Neuronal stem cell (in vitro differentiated cells): ENCODE data around the gene SRBD1.

Source experiments
- DNase-seq: peaks from one replicate; pipeline ENCODE4 v3.0.0-alpha.2; 2013; ENCODE audit warnings: low spot score
- H2AFZ ChIP-seq: one replicate; pipeline ENCODE4 v1.6.1; 2013; ENCODE audit warnings: mild to moderate bottlenecking, low read length, inconsistent platforms
- H2AK5ac ChIP-seq: 2 replicates; pipeline ENCODE4 v1.6.1; 2013; ENCODE audit warnings: low read depth, mild to moderate bottlenecking, inconsistent platforms, low read length, moderate library complexity, mixed read lengths
- H2BK120ac ChIP-seq: 2 replicates; pipeline ENCODE4 v1.6.1; 2013; ENCODE audit warnings: low read depth, mild to moderate bottlenecking, inconsistent platforms, low read length, moderate library complexity, mixed read lengths
- H2BK12ac ChIP-seq: one replicate; pipeline ENCODE4 v1.6.1; 2013; ENCODE audit warnings: low read length, inconsistent platforms
- H2BK15ac ChIP-seq: 2 replicates; pipeline ENCODE4 v1.6.1; 2013; ENCODE audit warnings: mild to moderate bottlenecking, low read length, inconsistent platforms, mixed read lengths
- H2BK5ac ChIP-seq: one replicate; pipeline ENCODE4 v1.6.1; 2013; ENCODE audit warnings: inconsistent platforms, mild to moderate bottlenecking, low read length, moderate library complexity
- H3K14ac ChIP-seq: one replicate; pipeline ENCODE4 v1.6.1; 2013; ENCODE audit warnings: low read length, inconsistent platforms
- H3K18ac ChIP-seq: 2 replicates; pipeline ENCODE4 v1.6.1; 2013; ENCODE audit warnings: low read length, inconsistent platforms
- H3K23ac ChIP-seq: 2 replicates; pipeline ENCODE4 v1.6.1; 2013; ENCODE audit warnings: low read depth, mild to moderate bottlenecking, mixed read lengths, low read length, inconsistent platforms; ENCODE audit not compliant: poor library complexity
- H3K27ac ChIP-seq: replicated peaks from 3 replicates; pipeline ENCODE4 v1.5.1; 2013; ENCODE audit warnings: low read length, inconsistent platforms
- H3K27me3 ChIP-seq, 3 experiments: 2 replicates each; pipeline ENCODE4 v1.6.1; 2013; ENCODE audit warnings: low read length in 3 of 3, mild to moderate bottlenecking in 2 of 3, inconsistent platforms in 1 of 3, low read depth in 1 of 3, mixed read lengths in 1 of 3, moderate library complexity in 1 of 3; ENCODE audit not compliant: control insufficient read depth in 3 of 3, insufficient read depth in 3 of 3
- H3K36me3 ChIP-seq, 2 donors: replicated peaks in 1 of 2; 2 replicates each; pipeline ENCODE4 v1.6.1; 2013; ENCODE audit warnings: low read length in 2 of 2; ENCODE audit not compliant: control insufficient read depth in 2 of 2, insufficient read depth in 2 of 2
- H3K4ac ChIP-seq: 2 replicates; pipeline ENCODE4 v1.6.1; 2013; ENCODE audit warnings: inconsistent platforms, mild to moderate bottlenecking, low read length, moderate library complexity
- H3K4me1 ChIP-seq, 2 donors: 1 replicate in 1 of 2; 2 replicates in 1 of 2; pipeline ENCODE4 v1.6.1; 2013; ENCODE audit warnings: low read length in 2 of 2, low read depth in 1 of 2; ENCODE audit not compliant: control insufficient read depth in 2 of 2, insufficient read depth in 1 of 2
- H3K4me2 ChIP-seq: one replicate; pipeline ENCODE4 v1.6.1; 2013; ENCODE audit warnings: mild to moderate bottlenecking, low read length, inconsistent platforms; ENCODE audit not compliant: insufficient read depth, poor library complexity, severe bottlenecking
- H3K4me3 ChIP-seq, 2 donors: 2 replicates each; pipeline ENCODE4 v1.5.1; 2013; ENCODE audit warnings: low read length in 2 of 2, mild to moderate bottlenecking in 2 of 2, inconsistent platforms in 1 of 2, moderate library complexity in 1 of 2
- H3K79me1 ChIP-seq: one replicate; pipeline ENCODE4 v1.6.1; 2013; ENCODE audit warnings: low read depth, mild to moderate bottlenecking, inconsistent platforms, low read length, moderate library complexity
- H3K9ac ChIP-seq: one replicate; pipeline ENCODE4 v1.6.1; 2013; ENCODE audit warnings: mild to moderate bottlenecking, low read depth, low read length, inconsistent platforms; ENCODE audit not compliant: poor library complexity
- H3K9me3 ChIP-seq, 2 donors: replicated peaks in 1 of 2; 2 replicates each; pipeline versions ENCODE3 to v1.6.1; 2013; ENCODE audit warnings: low read length in 2 of 2, mild to moderate bottlenecking in 2 of 2, inconsistent platforms in 1 of 2, low read depth in 1 of 2, mixed read lengths in 1 of 2, moderate library complexity in 1 of 2; ENCODE audit not compliant: control insufficient read depth in 2 of 2, insufficient read depth in 1 of 2
- H4K8ac ChIP-seq: one replicate; pipeline ENCODE4 v1.6.1; 2013; ENCODE audit warnings: low read depth, mild to moderate bottlenecking, inconsistent platforms, low read length, moderate library complexity
- H4K91ac ChIP-seq: one replicate; pipeline ENCODE4 v1.6.1; 2013; ENCODE audit warnings: low read length, low read depth, mild to moderate bottlenecking, inconsistent platforms; ENCODE audit not compliant: poor library complexity
- WGBS, 2 donors: extraction: QIAGEN DNeasy Blood & Tissue Kit; methylation state at CpG; one replicate each; pipeline ENCODE4 v1.1.7; 2013; ENCODE audit warnings: missing lambda C conversion rate in 2 of 2, mixed read lengths in 1 of 2; ENCODE audit not compliant: insufficient read length in 2 of 2, insufficient replicate concordance in 1 of 2; ENCODE audit errors: extremely low coverage in 2 of 2; 5-methylcytosine and 5-hydroxymethylcytosine counted together

SRBD1 gene

DNA sequence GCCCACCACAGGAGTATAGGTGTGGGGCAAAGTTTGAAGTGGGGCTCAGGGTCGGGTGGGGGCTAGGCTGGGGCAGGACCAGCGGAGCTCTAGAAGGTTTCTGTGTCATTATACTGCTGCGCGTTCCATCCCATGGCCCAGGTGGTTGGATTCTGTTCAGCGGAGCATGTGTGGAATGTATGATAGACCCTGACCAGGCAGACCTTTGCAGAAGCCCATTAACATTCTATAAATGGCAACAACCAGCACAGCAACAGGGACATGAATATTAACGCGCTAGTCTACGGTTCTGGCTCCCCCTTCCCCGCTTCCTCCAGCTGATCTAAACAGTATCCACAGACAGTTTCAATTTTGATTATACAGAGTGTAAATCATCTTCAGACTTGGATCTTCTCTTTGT lies 36.3 kb upstream of the SRBD1 start:
- H3K4me1 ChIP-seq, result peaks cover 9% of the 10 kb centered on the region in 2 donors
- H3K9ac ChIP-seq, result no peak overlapping the region
- no peak overlapping the region for H3K4me2 ChIP-seq
- no peak for DNase-seq
- no peak overlapping the region for H3K4me3 ChIP-seq
- H3K79me1 ChIP-seq, result peaks cover 5% of the 10 kb centered on the region
- H2BK5ac ChIP-seq, result no peak overlapping the region
- H4K8ac ChIP-seq, result no peak overlapping the region
- no peaks in the 10 kb centered on the region for H3K9me3 ChIP-seq
- H2BK120ac ChIP-seq, result no peak overlapping the region
- no peak overlapping the region for H3K4ac ChIP-seq
- H2AFZ ChIP-seq, result no peak overlapping the region
- H2AK5ac ChIP-seq, result no peak overlapping the region
- no peak overlapping the region for H3K23ac ChIP-seq
- no CpG with 5 or more reads among the region's 9 CpGs for WGBS, 2 donors
- H3K14ac ChIP-seq, result no peak overlapping the region
- H2BK15ac ChIP-seq, result no peak overlapping the region
- no peak overlapping the region for H4K91ac ChIP-seq
- H3K36me3 ChIP-seq, result no peaks in the 10 kb centered on the region
- no peak overlapping the region for H2BK12ac ChIP-seq
- H3K27me3 ChIP-seq, result peaks cover 6 to 27% (median 16%) of the 10 kb centered on the region in 3 experiments
- no peak overlapping the region for H3K18ac ChIP-seq
- no peak overlapping the region for H3K27ac ChIP-seq

DNA sequence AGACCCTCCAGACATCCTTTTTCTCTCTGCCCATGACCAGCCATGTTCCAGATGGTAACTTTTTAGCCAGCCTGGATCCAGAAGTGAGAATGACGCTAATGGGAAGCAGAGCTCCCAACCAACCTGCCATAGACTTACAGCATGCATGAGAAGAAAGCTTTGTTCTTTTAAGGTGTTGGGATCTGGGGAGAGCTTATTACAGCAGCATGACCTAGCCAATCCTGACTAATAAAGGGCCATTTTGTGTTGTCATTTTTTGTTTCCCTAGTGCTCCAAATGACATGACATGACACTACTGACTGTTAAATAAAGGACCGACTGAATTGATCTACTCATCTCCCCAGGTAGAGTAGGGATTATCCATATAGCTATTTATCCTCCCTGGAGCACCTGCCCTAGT lies 35.2 kb upstream of the SRBD1 start:
- Histone ChIP-seq H3K27me3 (peaks cover 2 to 22% (median 21%) of the 10 kb centered on the region in 3 experiments), H3K79me1 (no peaks in the 10 kb centered on the region)
- no CpG with 5 or more reads among the region's 2 CpGs for WGBS, 2 donors

DNA sequence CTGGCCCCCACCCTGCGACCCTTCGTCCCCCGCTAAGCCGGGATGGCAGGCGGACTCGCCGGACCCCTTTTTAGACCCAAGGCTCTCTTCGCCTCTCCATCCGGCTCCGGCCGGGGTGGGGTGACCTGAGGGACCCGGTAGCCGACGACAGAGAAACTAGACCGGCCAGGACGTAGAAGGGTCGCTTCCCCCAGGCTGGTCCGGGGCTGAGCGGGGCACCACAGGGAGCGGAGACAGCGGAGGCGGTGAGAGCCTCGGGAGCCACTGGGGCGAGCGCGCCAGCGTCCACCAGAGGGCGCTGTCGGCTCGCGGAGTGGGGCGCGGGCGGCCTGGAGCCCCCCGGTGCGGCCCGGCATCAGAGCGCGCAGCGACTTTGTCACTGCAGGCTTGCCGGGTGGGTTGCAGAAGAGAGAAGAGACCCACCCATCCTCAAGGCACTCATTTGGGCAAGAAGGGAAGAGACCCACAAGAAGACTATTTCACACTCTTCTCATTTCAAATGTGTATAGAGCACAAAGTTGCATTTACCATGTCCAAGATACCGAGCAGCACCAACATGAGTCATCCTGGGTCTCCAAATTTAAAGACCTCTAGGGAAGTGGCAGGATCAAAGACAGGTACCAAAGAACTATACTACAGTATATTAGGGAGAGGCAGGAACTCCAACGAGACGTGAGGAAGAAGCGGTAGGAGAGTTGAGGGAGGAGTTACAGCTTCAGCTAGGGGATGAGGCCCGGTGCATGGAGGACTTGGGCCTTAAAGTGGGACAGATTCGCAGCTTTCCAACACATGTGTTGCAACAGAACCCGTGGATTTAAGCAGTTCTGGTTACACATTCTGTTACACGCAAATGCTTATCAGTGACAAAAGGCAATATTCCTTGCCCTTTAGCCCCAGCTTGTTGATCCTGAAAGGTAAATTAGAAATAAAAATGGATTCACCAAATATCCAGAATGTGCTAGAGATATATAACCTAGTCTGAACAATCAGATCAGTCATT lies 32.8 kb upstream of the SRBD1 start:
- no peaks in the 10 kb centered on the region for H3K36me3 ChIP-seq
- peak overlapping the region; percentile 93 for H2AFZ ChIP-seq
- no peak overlapping the region for H2BK12ac ChIP-seq
- H3K9me3 ChIP-seq, result no peaks in the 10 kb centered on the region
- H3K9ac ChIP-seq, result peak overlapping the region; percentile 15
- DNase-seq, result peak; percentile 70
- peak overlapping the region; percentile 76 for H3K4me2 ChIP-seq
- no CpG with 5 or more reads among the region's 49 CpGs for WGBS, 2 donors
- no peak overlapping the region for H2BK120ac ChIP-seq
- H3K14ac ChIP-seq, result no peak overlapping the region
- no peak overlapping the region for H3K23ac ChIP-seq
- no peak overlapping the region for H4K8ac ChIP-seq
- no peak overlapping the region for H4K91ac ChIP-seq
- H2AK5ac ChIP-seq, result no peak overlapping the region
- H3K4me3 ChIP-seq, result peak overlapping the region; percentile 26 to 70
- H3K27me3 ChIP-seq, result peaks cover under 1 to 37% (median 15%) of the 10 kb centered on the region in 3 experiments
- peaks cover 2 to 8% of the 10 kb centered on the region in 2 donors for H3K4me1 ChIP-seq
- H2BK5ac ChIP-seq, result no peak overlapping the region
- no peaks in the 10 kb centered on the region for H3K79me1 ChIP-seq
- peak overlapping the region; percentile 77 for H3K18ac ChIP-seq
- H3K27ac ChIP-seq, result no peak overlapping the region
- H3K4ac ChIP-seq, result no peak overlapping the region
- H2BK15ac ChIP-seq, result no peak overlapping the region

More for the DNA sequence above, 35.2 kb upstream of the SRBD1 start:
- no peaks in the 10 kb centered on the region for H3K9me3 ChIP-seq
- no peak overlapping the region for H2AFZ ChIP-seq
- no peak overlapping the region for H4K91ac ChIP-seq
- H3K36me3 ChIP-seq, result no peaks in the 10 kb centered on the region
- no peak overlapping the region for H3K9ac ChIP-seq
- no peak overlapping the region for H2BK15ac ChIP-seq
- H2BK12ac ChIP-seq, result no peak overlapping the region
- no peak overlapping the region for H2BK120ac ChIP-seq
- H3K4ac ChIP-seq, result no peak overlapping the region
- peaks cover 5 to 8% of the 10 kb centered on the region in 2 donors for H3K4me1 ChIP-seq
- no peak overlapping the region for H2BK5ac ChIP-seq
- H3K14ac ChIP-seq, result no peak overlapping the region
- H3K27ac ChIP-seq, result no peak overlapping the region
- H3K4me2 ChIP-seq, result no peak overlapping the region
- no peak overlapping the region for H3K4me3 ChIP-seq
- no peak overlapping the region for H3K18ac ChIP-seq
- no peak overlapping the region for H4K8ac ChIP-seq
- DNase-seq, result no peak
- H2AK5ac ChIP-seq, result no peak overlapping the region
- H3K23ac ChIP-seq, result no peak overlapping the region

DNA sequence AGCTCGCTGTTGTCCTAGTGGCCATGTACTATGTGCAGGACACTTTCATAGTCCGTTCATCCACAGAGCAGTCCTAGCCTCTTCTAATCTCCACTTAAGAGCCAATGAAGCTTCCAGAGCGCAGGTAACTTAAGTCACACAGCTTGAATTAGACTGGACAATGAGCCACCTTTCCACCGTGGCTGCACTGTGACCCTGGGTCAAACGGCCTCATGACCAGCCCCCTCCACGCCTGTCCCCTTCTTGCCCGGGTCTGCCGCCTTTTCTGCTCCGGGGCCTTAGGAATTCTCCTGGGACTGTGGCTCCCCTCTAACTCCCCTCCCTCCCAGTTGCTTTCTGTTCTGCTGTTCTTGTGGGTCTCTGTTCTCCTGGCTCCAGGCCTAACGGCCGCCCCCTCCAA lies 32.0 kb upstream of the SRBD1 start:
- H2BK5ac ChIP-seq, result no peak overlapping the region
- no peak overlapping the region for H2BK15ac ChIP-seq
- H3K18ac ChIP-seq, result peak overlapping the region; percentile 77
- H3K4me2 ChIP-seq, result peak overlapping the region; percentile 76
- no peak for DNase-seq
- H3K36me3 ChIP-seq, result no peaks in the 10 kb centered on the region
- H3K4me3 ChIP-seq, result peak overlapping the region; percentile 26 to 70
- H2BK12ac ChIP-seq, result no peak overlapping the region
- peaks cover 0 to 41% (median 8%) of the 10 kb centered on the region in 3 experiments for H3K27me3 ChIP-seq
- H3K79me1 ChIP-seq, result no peaks in the 10 kb centered on the region
- H3K27ac ChIP-seq, result no peak overlapping the region
- no peak overlapping the region for H3K14ac ChIP-seq
- no peak overlapping the region for H2AK5ac ChIP-seq
- H3K4me1 ChIP-seq, result peaks cover 2 to 8% of the 10 kb centered on the region in 2 donors
- no peak overlapping the region for H2BK120ac ChIP-seq
- H3K4ac ChIP-seq, result no peak overlapping the region
- H4K8ac ChIP-seq, result no peak overlapping the region
- no CpG with 5 or more reads among the region's 11 CpGs for WGBS, 2 donors
- H4K91ac ChIP-seq, result no peak overlapping the region
- H3K23ac ChIP-seq, result no peak overlapping the region
- no peak overlapping the region for H3K9ac ChIP-seq
- H3K9me3 ChIP-seq, result no peaks in the 10 kb centered on the region
- peak overlapping the region; percentile 93 for H2AFZ ChIP-seq
